Heart left ventricle (tissue), 16 donors: ENCODE measurements around the gene CACNA1S. TPM values are rescaled to one million over a fixed set of nuclear protein-coding genes. Genes with fewer than 3 reads are reported as not detected.

Experiments
- ATAC-seq, 4 donors: fragments of 200-7000 bp; cut with Tn5 transposase; one replicate each; pipeline ENCODE4 v1.9.1; 2020 to 2022; ENCODE audit warnings: moderate library complexity in 4 of 4, mild to moderate bottlenecking in 3 of 4, moderate number of reproducible peaks in 1 of 4
- DNase-seq, 5 donors: peaks; one replicate each; pipeline ENCODE4 v3.0.0-alpha.2; 2020
- H3K27ac ChIP-seq, 12 donors: fragments of 200-600 bp; sonication (generic) in 4 of 12; one replicate each; pipeline versions ENCODE4 v1.5.0 to v1.8.0; 2016 to 2022; ENCODE audit warnings: mild to moderate bottlenecking in 2 of 12
- H3K27me3 ChIP-seq, 9 donors: fragments of 200-600 bp; sonication (generic) in 2 of 9; one replicate each; pipeline versions ENCODE4 v1.5.1 to v1.8.0; 2016 to 2022; ENCODE audit warnings: mild to moderate bottlenecking in 3 of 9
- H3K36me3 ChIP-seq, 9 donors: fragments of 200-600 bp; sonication (generic) in 2 of 9; one replicate each; pipeline versions ENCODE4 v1.5.0 to v1.8.0; 2018 to 2022; ENCODE audit warnings: mild to moderate bottlenecking in 2 of 9
- H3K4me1 ChIP-seq, 12 donors: fragments of 200-600 bp; sonication (generic) in 4 of 12; one replicate each; pipeline versions ENCODE4 v1.5.0 to v1.8.0; 2016 to 2022; ENCODE audit warnings: mild to moderate bottlenecking in 3 of 12
- H3K4me3 ChIP-seq, 12 donors: fragments of 200-600 bp; sonication (generic) in 4 of 12; one replicate each; pipeline versions ENCODE4 v1.5.0 to v1.8.0; 2017 to 2022; ENCODE audit warnings: mild to moderate bottlenecking in 9 of 12, moderate library complexity in 4 of 12
- H3K9me3 ChIP-seq, 12 donors: fragments of 200-600 bp; sonication (generic) in 4 of 12; one replicate each; pipeline versions ENCODE4 v1.5.0 to v1.8.0; 2016 to 2022; ENCODE audit warnings: mild to moderate bottlenecking in 1 of 12
- CTCF ChIP-seq, 12 donors: fragments of 200-600 bp; sonication (generic) in 4 of 12; IDR thresholded peaks; one replicate each; pipeline versions ENCODE4 v1.5.0 to v1.8.0; 2018 to 2022; ENCODE audit warnings: antibody characterized with exemption in 12 of 12, mild to moderate bottlenecking in 5 of 12
- POLR2A ChIP-seq, 2 donors: fragments of 450-650 bp; IDR thresholded peaks; one replicate each; pipeline ENCODE4 v1.6.1; 2017; ENCODE audit warnings: antibody characterized with exemption in 2 of 2, mild to moderate bottlenecking in 2 of 2, moderate library complexity in 2 of 2
- WGBS, 4 donors: extraction: QIAGEN DNeasy Blood & Tissue Kit in 2 of 4; methylation state at CpG; one replicate each; pipeline versions ENCODE4 v1.1.5 to v1.1.7; 2013 to 2018; 5-methylcytosine and 5-hydroxymethylcytosine counted together
- intact Hi-C, 10 donors: fragments of 100-400 bp; cut with DNase I; formaldehyde crosslinking; loops; one replicate each; pipeline versions ENCODE4 v1.11.1 to v1.14.2; 2022
- polyA plus RNA-seq, 2 donors: library from polyadenylated mRNA; stranded (reverse); fragments of 200-250 nt; gene quantifications; one replicate each; pipeline ENCODE4 v1.2.3, GENCODE V29; 2013
- total RNA-seq, 9 donors: library from RNA; depleted of rRNA in 2 of 9; stranded (reverse); fragments of >200 nt in 2 of 9; fragmentation: NEBNext Ultra II Directional in 3 of 9; extraction: Animal tissue kit (Norgen Biotek cat#: 25700) in 3 of 9; gene quantifications; one replicate each; pipeline versions ENCODE4 v1.1.0 to v1.2.4, GENCODE V29; 2016 to 2023
- donor health status: ischemic (EF 13 %, LVEDD 7.1; RV severe dilation, severe dysfunction).
- donor health status: healthy with polysubstance abuse.
- donor health status: DM: no; HTN: yes; CAD: no.
- donor health status: DM: no; HTN: no; CAD: no.
- donor health status: ischemic (EF 25% LVEDD 6.9; RV normal size, moderate dysfunction).
- donor health status: ischemic (EF 25% LVEDD 5.7; RV mildly dilated, moderate dysfunction).
- donor health status: healthy.
- donor health status: DM: yes; HTN: yes; CAD: no.
- donor health status: ischemic (EF 35%, LVEDD 5.7; RV mildly dilated, moderate dysfunction).
- donor health status: nonischemic (EF 11% LVEDD 7.7; RV severe dilation, severe dysfunction).
- donor health status: DM: yes; HTN: yes; CAD: no.
- donor health status: PGD.
- donor health status: ischemic (EF 29% LVEDD 5.4; RV normal size, mild dysfunction).
- donor health status: nonischemic (EF 23%, LVEDD 6.1; RV moderate dilation, normal function).

Gene CACNA1S
- total and polyA plus RNA-seq, 11 donors = not detected

GRCh38 chr1:201149400-201149799 lies 37.2 kb upstream of the CACNA1S start:
- peaks cover 0 to 74% (median 63%) of the 10 kb centered on the region in 9 donors for H3K36me3 ChIP-seq
- 77 to 89% (median 88%) methylated on average over 4 of the region's 4 CpGs for whole genome bisulfite sequencing, 4 donors
- no peak overlapping the region for H3K4me3 ChIP-seq
- intact Hi-C loops = no loop called here
- H3K27me3 ChIP-seq = no peaks in the 10 kb centered on the region
- ATAC-seq = no peak
- no peak for DNase-seq
- peaks cover 0 to 14% (median 9%) of the 10 kb centered on the region in 12 donors for H3K4me1 ChIP-seq
- H3K27ac ChIP-seq = no peak overlapping the region
- TF ChIP-seq POLR2A (IDR thresholded peaks at IDR 0.05) (no peak), CTCF (IDR thresholded peaks at IDR 0.05) (peak in 6 of 12 donors; percentile 14 to 42 (median 21))
- H3K9me3 ChIP-seq = no peaks in the 10 kb centered on the region

- peaks cover 0 to 93% (median 80%) of the 10 kb centered on the region in 9 donors for H3K36me3 ChIP-seq
- H3K9me3 ChIP-seq = no peaks in the 10 kb centered on the region
- H3K27ac ChIP-seq = no peak overlapping the region
- no peak for TF ChIP-seq POLR2A (IDR thresholded peaks at IDR 0.05)
- TF ChIP-seq CTCF (IDR thresholded peaks at IDR 0.05) = no peak
- no peak for ATAC-seq
- H3K4me1 ChIP-seq = peaks cover 0 to 5% (median 0%) of the 10 kb centered on the region in 12 donors
- DNase-seq = no peak
- intact Hi-C loops = no loop called here
- 85 to 96% (median 94%) methylated on average over 12 to 13 of the region's 13 CpGs for WGBS, 4 donors
- H3K27me3 ChIP-seq = no peaks in the 10 kb centered on the region
- H3K4me3 ChIP-seq = no peak overlapping the region
Measured at GRCh38 chr1:201147396-201148015, 35.3 kb upstream of the CACNA1S start.

GRCh38 chr1:201146626-201147390 lies 34.6 kb upstream of the CACNA1S start:
- no peak overlapping the region for H3K4me3 ChIP-seq
- no peak for DNase-seq
- ATAC-seq = no peak
- no peaks in the 10 kb centered on the region for H3K27me3 ChIP-seq
- no peaks in the 10 kb centered on the region for H3K9me3 ChIP-seq
- intact Hi-C loops = no loop called here
- H3K4me1 ChIP-seq = peaks cover 0 to 12% (median 0%) of the 10 kb centered on the region in 12 donors
- H3K27ac ChIP-seq = no peak overlapping the region
- no peak for TF ChIP-seq POLR2A (IDR thresholded peaks at IDR 0.05)
- TF ChIP-seq CTCF (IDR thresholded peaks at IDR 0.05) = no peak
- WGBS, 4 donors = 88 to 95% (median 93%) methylated on average over 16 to 17 of the region's 17 CpGs
- H3K36me3 ChIP-seq = peaks cover 0 to 96% (median 86%) of the 10 kb centered on the region in 9 donors

- DNase-seq = no peak
- no peak for ATAC-seq
- Histone ChIP-seq H3K4me3 (no peak overlapping the region), H3K4me1 (peaks cover 0 to 12% (median 0%) of the 10 kb centered on the region in 12 donors), H3K27ac (no peak overlapping the region), H3K9me3 (no peaks in the 10 kb centered on the region), H3K36me3 (peaks cover 0 to 97% (median 84%) of the 10 kb centered on the region in 9 donors), H3K27me3 (no peaks in the 10 kb centered on the region)
- WGBS, 4 donors = 86 to 96% (median 92%) methylated on average over 7 of the region's 7 CpGs
- TF ChIP-seq CTCF (IDR thresholded peaks at IDR 0.05) (no peak), POLR2A (IDR thresholded peaks at IDR 0.05) (no peak)
- intact Hi-C loops = no loop called here
Measured at GRCh38 chr1:201145816-201146215, 33.6 kb upstream of the CACNA1S start.
